ENCODE measurements around the gene RALGDS.
"Not testable (repeated sequence)": the region's sequence is repeated elsewhere in the genome, so short reads cannot be mapped to it uniquely, and the experiment has no call there.

RALGDS gene

DNA sequence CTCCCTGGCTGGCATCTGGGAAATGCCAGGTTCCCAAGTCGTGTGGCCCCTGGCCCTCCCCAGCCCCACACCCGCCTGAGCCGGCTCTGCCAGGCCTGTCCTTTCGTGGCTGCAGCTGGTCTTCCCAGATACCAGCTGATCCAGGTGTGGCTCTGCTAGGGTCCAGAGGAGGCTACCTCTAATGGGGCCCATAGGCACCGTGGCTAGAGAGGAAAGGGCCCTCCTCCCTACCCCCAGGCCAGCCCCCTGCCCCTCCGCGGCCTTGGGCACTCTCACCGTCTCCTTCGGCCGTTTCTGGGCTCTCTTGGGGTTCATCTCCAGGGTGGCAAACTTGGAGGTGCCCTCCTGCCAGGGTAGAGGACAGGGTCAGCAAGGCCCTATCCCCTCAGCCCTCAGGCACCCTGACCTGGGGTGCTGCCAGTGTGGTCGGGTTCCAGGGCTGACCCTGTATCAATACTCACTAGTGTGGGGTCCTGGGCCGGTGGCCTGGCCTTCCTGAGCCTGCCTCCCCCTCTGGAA lies 17.0 kb downstream of the RALGDS start:
- DNase-seq, result no peak

DNA sequence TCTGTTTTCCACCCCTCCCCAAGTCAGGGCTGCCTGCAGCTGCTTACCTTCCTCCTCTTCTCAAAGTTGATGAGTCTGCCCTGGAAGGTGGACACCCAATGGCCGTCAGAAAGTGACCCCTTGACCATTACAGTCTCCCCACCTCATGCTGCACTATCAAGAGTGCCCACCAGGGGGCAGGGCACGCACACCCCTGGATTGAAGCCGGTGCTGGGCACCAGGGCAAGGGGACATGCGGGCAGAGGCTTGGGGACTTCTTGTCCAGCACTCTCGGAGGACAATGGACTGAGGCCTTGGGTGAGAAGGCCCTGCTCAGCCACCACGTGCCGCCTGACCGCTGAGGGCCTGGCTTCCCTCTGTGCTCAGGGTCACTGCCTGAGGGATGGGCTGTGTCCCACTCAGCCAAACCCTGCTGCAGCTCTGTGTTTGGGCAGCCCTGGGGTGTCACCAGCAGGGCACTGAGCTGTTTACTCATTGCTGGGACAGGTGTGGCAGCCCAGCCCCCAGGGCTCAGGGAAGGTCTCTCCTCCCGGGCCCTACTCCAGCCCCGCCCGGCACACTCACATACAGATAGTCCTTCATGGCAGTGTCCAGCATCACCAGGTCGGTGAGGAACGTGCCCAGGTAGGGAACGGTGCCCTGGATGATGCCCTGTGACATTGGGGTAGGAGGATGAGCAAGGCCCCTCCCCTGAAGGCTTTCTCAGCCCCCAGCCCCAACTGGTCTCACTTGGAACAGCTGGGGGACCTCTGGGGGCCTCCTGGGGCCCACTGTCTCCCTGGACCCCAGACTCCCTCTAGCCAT lies 17.7 kb downstream of the RALGDS start:
- DNase-seq, result no peak

DNA sequence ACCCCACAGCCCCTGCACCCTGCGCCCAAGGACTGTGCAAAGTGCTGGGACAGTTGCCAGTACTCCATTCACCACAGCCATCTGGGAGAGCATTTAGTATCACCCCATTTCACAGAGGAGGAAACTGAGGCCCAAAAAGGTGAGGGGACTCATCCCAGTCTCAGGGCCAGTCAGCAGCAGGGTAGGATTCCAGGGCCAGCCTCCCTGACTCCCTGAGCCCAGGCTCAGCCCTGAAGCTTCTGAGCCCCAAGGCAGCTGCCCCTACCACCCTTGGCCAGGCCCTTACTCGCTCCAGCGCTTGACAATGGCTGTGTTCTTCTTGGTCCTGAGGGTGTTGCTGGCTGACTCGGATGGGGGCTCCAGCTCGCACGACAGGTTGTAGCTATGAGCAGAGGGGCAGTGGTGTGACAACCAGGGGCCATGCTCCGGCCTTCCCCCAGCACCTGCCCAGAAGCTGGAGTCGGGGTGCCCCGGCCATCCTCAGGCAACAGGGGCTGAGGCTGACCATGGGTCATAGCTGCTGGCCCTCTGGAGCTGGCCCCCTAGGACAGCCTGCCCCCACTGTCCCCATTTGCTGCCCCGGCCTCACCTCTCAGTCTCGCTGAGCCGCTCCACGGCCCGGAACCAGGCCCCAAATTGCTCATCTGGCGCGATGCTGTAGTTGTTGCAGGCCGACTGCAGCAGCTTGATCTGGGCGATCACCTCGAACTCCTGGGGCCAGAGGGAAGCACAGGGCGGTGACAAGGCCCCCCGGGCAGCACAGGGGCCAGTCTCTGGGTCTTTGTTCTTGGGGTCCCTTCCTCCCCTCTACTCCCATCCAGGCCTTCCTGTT lies 18.6 kb downstream of the RALGDS start:
- no peak for DNase-seq

DNA sequence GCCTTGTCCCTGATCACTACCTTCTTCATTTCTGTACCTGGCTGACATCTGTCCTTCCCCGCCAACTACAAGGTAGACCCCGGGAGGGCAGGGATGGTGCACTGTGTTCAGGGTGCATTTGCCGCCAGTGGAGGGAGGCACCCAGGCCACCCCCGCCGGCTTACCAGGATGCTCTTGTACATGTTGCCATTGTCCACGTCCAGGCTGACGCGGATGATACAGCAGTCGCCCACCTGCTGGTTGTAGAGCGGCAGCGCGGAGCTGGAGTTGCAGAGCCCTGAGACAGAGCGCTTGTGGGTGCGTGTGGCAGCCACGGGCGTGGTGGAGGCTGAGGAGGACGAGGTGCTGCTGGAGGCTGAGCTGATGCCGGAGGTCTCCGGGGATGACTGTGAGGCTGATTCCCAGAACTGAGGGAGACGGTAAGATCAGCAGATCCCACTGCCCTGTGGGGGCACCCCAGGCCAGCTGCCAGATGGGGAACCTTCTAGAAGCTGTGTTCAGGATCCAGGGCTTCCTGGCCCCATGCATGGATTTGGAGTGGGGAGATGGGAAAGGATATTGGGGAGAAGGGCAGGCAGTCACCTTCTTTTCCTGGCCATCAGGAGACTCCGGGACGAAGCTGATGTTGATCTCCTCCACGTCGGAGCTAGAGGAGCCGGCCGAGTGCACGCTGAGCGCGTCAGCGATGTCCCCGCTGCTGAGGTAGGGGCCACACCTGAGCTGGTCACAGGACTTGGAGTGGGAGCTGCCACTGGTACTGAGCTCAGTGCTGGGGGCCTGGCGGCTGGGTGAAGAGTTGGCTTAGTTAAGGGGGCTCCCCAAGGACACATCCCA lies 19.5 kb downstream of the RALGDS start:
- no peak for DNase-seq

DNA sequence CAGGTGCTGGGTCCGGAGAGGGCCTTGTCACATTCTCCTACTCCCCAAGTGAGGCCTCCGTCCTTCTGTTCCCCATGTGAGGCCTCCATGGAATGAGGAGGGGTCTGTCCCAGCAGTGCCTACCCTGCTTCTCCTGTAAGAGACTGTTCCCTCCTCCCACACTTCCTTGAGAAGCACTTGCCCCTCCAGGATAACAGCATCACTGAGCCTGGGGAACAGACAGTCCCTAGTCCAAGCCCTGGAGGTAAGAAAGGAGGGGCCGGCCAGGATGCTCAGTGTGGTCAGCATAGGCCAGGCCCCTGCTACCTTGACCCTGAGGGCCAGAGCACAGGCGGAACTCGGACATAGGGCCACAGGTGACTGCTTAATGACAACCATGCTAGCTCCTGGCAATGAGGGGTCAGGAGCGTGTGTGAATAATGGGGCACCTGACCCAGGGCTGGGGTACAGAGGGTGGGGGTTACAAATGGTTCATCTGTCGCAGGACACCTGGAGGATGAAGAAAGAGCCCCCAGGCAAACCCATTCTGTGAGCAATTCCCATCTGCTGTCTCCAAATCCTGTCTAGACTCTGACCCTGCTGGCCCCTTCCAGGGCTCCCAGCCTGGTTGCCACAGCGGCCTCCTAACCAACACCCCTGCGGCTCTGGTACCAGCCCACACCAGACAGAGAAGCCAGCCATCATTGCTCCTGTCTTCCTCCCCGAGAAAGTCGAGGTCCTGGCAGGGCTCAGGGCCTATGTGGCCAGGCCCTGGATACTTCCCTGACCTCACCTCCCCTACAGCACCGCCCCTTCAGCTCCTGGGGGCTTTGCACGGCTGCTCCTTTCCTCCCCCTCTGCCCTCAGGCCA lies 20.3 kb downstream of the RALGDS start:
- DNase-seq, result no peak

DNA sequence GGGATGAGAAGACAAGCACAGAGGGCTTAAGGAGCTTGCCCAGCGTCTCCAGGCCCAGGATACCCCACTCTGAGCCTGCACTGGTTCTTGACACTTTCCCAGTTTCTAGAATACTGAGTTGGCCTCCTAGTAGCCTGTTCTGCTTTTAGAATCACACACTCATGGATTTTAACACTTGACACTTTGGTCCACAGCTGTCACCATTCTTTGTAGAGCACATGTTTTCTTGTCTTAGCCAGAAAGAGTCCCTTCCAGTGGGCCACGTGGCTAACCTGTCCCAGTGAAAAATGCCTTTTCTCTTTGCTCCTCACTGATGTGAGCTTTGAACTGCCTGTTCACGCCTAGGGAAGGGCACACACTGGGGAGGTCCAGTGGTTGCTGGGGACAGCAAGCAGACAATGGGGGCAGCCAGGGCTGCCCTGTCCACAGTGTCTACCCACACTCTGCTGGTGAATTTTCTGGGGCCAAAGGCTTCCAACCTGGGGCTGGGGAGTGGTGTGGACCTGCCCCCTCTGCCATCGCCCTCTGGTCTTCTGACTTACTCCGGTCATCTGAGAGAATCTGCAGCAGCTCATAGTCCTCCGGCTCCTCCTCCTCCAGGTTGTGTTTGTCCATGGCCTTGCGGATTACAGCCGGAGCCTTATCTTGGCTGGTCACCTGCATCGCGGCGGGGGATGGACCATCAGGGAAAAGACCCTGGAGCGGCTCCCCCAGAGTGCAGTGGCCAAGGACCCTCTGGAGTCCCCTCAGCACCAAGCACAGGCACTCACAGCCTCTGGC lies 21.1 kb downstream of the RALGDS start:
- DNase-seq, result no peak

DNA sequence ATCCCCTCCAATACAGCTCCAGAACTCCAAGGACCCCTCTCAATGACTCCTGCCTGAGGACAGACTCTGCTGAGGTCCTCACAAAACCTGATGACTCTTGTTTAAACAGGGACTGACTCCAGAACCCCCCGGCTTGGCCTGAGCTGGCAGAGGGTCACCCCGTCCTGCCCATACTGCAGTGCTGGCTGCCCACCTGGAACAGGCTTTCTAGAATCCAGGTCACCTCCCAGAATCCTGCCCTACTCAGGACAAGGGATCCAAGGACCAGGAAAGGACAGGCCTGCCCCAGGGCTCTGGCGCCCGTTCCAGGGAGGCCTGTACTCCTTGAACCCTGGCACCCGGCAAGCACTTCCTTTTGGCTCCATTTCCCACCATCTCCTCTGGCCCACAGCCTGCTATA lies 22.2 kb downstream of the RALGDS start:
- DNase-seq, result no peak

DNA sequence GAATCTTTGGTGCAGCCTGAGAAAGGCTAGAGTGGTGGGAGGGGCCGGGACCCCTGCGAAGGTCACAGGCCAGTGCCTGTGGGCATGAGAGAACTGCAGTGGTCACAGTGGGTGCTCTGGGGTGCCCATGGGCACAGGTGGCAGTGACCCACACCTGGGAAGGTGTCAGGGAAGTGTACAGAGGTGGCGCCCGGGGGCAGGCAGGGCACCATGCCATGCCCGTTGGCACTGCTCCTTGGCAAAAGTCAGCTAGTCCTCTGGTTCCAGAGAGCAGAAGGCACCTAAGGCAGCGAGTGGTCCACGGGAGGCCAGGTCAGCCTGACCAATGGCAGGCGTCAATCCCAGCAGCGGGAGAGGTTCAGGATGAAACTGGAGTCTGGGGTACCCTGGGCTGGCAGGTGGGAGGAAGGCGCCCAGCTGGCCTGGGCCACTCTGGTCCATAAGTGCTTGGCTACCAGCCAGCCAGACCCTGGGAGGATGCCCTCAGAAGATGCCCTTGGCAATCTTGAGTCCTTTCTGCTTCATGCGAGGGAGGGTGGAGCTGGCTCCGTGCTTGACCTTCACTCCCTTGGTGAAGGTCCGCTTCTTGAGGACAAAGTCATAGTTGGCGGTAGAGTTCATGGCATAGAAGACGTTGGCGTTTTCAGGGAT lies 22.8 kb downstream of the RALGDS start:
- no peak for DNase-seq

DNA sequence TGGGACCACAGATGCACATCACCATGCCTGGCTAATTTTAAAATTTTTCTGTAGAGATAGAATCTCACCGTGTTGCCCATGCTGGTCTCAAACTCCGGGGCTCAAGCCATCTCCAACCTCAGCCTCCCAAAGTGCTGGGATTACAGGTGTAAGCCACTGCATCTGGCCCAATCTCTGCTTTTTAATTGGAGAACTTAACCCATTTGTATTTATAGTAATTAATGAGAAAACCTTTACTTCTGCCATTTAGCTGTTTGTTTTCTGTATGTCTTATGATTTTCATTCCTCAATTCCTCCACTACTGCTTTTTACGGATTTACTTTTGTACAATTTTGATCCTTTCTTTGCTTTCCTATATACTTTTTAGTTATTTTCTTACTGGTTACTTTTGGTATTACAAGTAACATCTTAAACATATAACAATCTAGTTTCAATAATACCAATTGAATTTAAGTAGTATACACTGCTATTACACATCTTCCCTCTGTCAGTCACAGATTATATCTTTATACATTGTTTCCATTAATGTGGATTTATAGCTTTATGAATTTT lies 26.1 kb downstream of the RALGDS start:
- DNase-seq, result no peak

DNA sequence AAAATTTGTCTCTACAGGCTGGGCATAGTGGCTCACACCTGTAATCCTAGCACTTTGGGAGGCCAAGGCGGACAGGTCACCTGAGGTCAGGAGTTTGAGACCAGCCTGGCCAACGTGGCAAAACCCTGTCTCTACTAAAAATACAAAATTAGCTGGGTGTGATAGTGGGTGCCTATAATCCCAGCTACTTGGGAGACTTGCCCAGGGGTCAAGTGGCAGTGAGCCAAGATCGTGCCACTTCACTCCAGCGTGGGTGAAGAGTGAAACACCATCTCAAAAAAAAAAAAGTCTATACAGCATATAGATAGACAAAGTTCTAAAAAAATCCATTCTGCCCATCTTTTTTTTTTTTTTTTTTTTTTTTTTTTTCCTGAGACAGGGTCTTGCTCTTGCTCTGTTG lies 26.7 kb downstream of the RALGDS start:
- not testable (repeated sequence) for DNase-seq

DNA sequence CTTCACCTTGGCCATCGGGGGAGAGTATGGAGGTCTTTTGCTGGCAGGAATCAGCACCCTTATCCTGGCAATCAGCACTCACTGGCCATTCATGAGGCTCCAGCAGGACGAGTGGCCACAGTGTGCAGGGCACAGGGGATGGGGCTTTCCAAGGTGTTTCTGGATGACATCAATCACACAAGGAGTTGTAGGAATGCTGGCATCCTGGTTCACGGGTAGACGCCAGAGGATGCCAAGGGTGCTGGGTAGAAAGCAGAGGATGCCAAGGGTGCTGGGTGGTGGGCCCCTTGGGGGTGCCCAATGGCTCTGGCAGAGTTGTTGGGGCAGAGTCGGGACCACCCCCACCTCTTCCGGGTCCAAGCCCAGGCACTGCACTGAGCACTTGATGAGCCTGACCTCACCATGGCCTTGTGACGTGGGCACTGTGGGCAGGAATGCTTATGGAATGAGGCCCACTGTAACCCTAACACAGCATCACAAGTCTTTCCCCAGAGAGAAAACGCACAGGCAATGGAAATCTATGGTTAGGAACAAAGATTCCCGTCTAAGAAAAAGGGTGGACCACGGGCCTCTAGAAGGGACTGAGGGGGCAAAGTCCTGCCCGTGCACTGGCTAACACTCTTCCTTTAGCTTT lies 30.2 kb downstream of the RALGDS start:
- DNase-seq, result no peak

DNA sequence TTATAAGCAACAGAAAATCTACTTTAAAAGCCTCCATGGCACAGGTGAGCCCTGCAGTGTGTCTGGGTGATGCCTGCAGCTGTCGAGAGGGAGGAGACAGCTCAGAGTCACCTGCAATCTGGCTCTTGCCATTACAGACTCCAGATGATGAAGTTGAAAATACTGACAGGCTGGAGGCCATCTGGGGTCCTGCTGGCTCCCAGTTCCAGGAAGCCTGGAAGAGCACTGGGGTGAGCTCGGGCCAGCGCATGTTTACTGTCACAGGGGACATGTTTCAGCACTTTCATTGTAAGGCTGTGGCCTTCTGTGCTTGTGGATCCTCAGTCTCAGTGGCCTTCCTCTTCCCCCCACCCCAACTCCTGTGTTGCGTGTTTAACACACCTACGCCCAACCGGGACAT lies 30.9 kb downstream of the RALGDS start:
- no peak for DNase-seq

DNA sequence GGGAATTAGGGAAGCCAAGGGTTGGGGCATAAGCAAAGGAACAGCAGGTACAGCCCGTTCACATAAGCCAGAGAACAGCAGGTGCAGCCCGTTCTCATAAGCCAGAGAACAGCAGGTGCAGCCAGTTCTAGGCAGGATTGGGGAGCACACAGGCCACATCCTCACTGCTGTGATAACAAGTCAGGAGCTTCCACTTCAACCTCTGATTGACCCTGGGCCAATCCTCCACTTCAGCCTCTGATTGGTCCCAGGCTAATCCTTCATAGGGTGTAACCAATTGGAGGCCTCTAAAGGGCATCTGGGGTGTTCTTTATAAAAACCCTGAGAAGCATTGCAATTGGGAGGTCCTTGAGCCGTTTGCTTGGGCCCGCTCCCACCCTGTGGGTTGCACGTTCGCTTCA lies 31.8 kb downstream of the RALGDS start:
- no peak for DNase-seq

DNA sequence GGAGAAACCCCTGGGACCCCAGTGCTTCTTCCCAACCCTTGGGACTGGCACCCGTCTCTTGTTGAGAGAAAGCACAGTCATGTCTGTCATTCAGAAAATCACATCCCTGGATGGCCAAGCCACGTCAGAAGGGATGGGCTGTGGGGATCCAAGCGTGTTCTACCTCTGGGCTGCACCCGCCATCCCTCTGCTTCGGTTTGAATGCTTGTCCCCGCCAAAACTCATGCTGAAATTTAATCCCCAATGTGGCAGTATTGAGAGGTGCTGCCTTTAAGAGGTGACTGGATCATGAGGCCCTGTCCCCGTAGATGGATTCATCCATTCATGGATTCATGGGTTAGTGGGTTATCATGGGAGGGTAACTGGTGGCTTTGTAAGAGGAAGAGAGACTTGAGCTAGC lies 32.3 kb downstream of the RALGDS start:
- DNase-seq, result no peak

DNA sequence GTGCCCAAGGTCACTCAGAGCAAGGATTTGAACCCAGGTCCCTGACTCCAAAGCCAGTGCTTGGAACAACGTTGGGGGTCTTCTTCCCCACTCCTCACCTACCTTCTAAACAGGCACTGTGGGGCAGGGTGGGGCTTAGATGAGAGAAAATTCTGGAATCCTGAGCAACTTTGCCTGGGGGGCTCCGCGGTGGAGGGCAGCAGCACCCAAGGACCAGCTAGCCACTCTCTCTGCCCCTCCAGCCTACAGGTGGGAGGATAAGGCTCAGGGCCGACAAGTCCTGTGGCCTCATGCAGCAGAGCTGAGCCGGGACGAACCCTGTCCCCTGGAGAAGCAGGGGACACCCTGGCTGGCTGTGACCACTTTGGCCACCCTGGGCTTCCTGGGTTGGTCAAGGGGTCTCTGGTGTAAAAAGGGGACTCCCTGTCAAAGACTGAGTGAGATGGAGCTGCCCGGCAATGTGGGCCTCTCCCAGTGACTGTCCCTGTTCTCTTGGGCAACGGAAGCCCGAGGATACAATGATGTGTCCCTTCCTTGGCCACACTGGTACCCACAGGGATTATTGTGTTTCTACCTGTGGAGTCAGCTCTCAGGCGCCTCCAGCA lies 32.8 kb downstream of the RALGDS start:
- no peak for DNase-seq

DNA sequence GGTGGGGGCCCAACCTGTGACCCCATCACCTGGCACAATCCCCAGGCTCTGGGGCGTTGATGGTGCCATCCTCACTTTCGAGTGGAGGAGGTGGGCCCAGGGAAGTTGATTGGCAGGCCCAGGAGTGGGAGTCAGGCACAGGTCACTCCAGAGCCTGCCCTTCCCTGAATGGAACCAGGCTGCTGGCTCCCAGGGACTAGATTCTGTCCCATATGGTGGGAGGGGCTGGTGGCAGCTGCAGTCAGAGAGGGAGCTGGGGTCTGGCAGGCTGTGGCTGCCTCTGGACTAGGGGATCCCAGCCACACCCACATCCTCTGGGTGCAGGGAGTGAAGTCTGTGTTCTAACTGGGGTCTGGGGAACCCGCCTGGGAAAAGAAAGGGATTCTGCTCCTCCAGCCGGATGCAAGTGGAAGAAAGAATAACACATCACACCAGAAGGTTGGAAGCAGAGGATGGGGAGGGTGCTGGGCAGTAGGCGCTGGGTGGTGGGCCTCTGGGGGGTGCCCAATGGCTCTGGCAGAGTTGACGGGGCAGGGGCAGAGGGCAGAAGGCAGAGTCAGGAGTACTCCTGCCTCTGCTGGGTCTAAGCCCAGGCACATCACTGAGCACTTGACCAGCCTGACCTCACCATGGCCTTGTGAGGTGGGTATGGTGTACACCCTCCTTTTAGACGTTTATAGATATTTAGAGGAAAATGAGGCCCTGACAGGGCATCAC lies 33.5 kb downstream of the RALGDS start:
- no peak for DNase-seq

DNA sequence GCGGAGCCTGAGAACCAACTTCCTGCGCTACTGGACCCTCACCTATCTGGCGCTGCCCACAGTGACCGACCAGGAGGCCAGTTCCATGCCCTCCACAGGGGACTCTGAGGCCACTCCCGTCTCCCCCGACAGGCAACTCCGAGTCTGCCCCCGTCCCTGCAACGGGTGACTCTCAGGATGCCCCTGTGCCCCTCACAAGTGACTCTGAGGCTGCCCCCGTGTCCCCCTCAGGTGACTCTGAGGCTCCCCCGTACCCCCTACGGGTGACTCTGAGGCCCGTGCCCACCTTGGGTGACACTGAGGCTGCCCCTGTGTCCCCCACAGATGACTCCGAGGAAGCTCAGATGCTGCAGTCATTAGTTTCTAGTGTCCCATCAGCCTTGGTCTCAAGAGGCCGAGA lies 34.1 kb downstream of the RALGDS start:
- no peak for DNase-seq

DNA sequence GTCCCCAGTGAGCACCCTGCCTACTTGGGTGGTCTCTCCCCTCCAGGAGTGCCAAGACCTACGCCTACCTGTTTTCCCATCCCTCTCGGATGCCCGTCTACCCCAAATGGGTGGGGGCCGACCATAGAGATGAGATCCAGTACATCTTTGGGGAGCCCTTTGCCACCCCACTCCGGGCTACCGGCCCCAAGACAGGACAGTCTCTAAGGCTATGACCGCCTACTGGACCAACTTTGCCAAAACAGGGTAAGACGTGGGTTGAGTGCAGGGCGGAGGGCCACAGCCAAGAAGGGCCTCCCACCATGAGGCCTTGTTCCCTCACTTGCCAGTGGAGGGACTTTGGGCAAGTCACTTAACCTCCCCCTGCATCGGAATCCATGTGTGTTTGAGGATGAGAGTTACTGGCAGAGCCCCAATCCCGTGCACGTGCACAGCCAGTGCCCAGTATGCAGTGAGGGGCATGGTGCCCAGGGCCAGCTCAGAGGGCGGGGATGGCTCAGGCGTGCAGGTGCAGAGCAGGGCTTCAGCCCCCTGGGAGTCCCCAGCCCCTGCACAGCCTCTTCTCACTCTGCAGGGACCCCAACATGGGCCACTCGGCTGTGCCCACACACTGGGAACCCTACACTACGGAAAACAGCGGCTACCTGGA lies 34.7 kb downstream of the RALGDS start:
- DNase-seq, result not testable (repeated sequence)

Measured in NCI-H446 (cell line).